ENCODE data around the gene CSRNP3. TPM values are rescaled to one million over a fixed set of nuclear protein-coding genes. Genes with fewer than 3 reads are reported as not detected.
A peak's percentile ranks its signal among the peaks of the same experiment; 100 is the strongest.

CSRNP3 gene
- total RNA-seq, 1 donor from 2014 or later = 0.26 TPM

- no peak for DNase-seq (ENCODE audit: low read depth)
- FAIRE-seq = no peak
- no peaks in the 10 kb centered on the region for H3K36me3 ChIP-seq (ENCODE audit: control insufficient read depth, insufficient read depth, low read length)
- H3K4me3 ChIP-seq (ENCODE audit: low read depth, low read length) = no peak overlapping the region
- H3K27me3 ChIP-seq (ENCODE audit: control insufficient read depth, insufficient read depth, low read length) = no peaks in the 10 kb centered on the region
- no peak for TF ChIP-seq CTCF (IDR thresholded peaks at IDR 0.05; ENCODE audit: insufficient read depth, low read length, severe bottlenecking)
These were observed 97.8 kb downstream of the CSRNP3 start for GRCh38 chr2:165567273-165567672.

- no peaks in the 10 kb centered on the region for H3K36me3 ChIP-seq (ENCODE audit: control insufficient read depth, insufficient read depth, low read length)
- no peak for TF ChIP-seq CTCF (IDR thresholded peaks at IDR 0.05; ENCODE audit: insufficient read depth, low read length, severe bottlenecking)
- FAIRE-seq (no peak), DNase-seq (ENCODE audit: low read depth) (no peak)
- no peak overlapping the region for H3K4me3 ChIP-seq (ENCODE audit: low read depth, low read length)
- H3K27me3 ChIP-seq (ENCODE audit: control insufficient read depth, insufficient read depth, low read length) = no peaks in the 10 kb centered on the region
These were observed 98.9 kb downstream of the CSRNP3 start for GRCh38 chr2:165568361-165568760.

GRCh38 chr2:165571477-165571876 is 102.0 kb downstream of the CSRNP3 start:
- H3K27me3 ChIP-seq (ENCODE audit: control insufficient read depth, insufficient read depth, low read length) = no peaks in the 10 kb centered on the region
- TF ChIP-seq CTCF (IDR thresholded peaks at IDR 0.05; ENCODE audit: insufficient read depth, low read length, severe bottlenecking) = no peak
- no peak overlapping the region for H3K4me3 ChIP-seq (ENCODE audit: low read depth, low read length)
- no peak for DNase-seq (ENCODE audit: low read depth)
- no peaks in the 10 kb centered on the region for H3K36me3 ChIP-seq (ENCODE audit: control insufficient read depth, insufficient read depth, low read length)
- FAIRE-seq = no peak

- H3K36me3 ChIP-seq (ENCODE audit: control insufficient read depth, insufficient read depth, low read length) = no peaks in the 10 kb centered on the region
- no peaks in the 10 kb centered on the region for H3K27me3 ChIP-seq (ENCODE audit: control insufficient read depth, insufficient read depth, low read length)
- no peak overlapping the region for H3K4me3 ChIP-seq (ENCODE audit: low read depth, low read length)
- DNase-seq (ENCODE audit: low read depth) = no peak
- FAIRE-seq = no peak
- no peak for TF ChIP-seq CTCF (IDR thresholded peaks at IDR 0.05; ENCODE audit: insufficient read depth, low read length, severe bottlenecking)
These were observed 102.7 kb downstream of the CSRNP3 start for GRCh38 chr2:165572151-165572550.

- DNase-seq (ENCODE audit: low read depth) (peak; percentile 57), FAIRE-seq (peak; percentile 79)
- H3K36me3 ChIP-seq (ENCODE audit: control insufficient read depth, insufficient read depth, low read length) = no peaks in the 10 kb centered on the region
- no peak for TF ChIP-seq CTCF (IDR thresholded peaks at IDR 0.05; ENCODE audit: insufficient read depth, low read length, severe bottlenecking)
- H3K4me3 ChIP-seq (ENCODE audit: low read depth, low read length) = peak overlapping the region; percentile 22
- H3K27me3 ChIP-seq (ENCODE audit: control insufficient read depth, insufficient read depth, low read length) = no peaks in the 10 kb centered on the region
These were observed 104.3 kb downstream of the CSRNP3 start for GRCh38 chr2:165573534-165574461.

Measured in bronchial epithelial cell (primary cell).